ENCODE measurements around the gene KCNMB2.

The KCNMB2 gene

DNA sequence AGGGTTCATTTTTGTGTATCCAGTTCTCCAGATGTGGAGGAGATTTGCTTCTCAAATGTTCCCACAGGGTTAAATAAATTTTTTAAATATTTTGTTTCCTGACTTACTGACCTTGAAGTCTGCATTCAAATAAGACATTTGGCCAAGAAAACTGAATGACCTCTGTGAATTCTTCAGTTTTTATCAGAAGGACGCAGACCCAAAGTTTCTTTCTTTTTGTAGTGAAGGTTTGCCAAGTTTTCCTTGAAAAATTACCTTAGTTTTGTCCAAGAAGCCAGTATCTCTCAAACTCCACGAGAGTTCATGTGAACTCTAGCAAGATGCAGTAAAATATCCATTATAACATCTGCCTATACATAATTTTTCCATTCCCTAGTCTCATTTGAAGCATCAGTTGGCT is 332.4 kb downstream of the KCNMB2 start:
- no peak for DNase-seq (ENCODE audit: low read depth in 2 of 2)

DNA sequence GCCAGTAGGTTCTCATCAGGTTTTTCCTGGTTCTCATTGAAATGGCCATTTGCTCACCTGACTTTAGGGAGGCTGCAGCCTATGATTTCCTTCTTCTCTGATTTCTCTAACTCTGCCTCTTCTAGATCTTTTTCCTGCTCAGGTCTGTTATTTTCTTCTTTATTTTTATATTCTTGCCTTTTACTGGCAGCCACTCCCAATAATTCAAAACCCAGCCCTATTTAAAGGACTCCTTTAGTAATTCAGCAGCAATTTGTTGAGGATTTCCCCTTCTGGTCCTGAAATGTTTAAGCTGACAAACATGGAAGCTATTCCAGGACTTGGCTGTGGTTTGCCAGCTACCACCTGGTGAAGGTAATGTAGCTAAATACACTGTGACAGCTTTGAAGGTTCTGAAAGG is 333.8 kb downstream of the KCNMB2 start:
- no peak for DNase-seq (ENCODE audit: low read depth in 2 of 2)

DNA sequence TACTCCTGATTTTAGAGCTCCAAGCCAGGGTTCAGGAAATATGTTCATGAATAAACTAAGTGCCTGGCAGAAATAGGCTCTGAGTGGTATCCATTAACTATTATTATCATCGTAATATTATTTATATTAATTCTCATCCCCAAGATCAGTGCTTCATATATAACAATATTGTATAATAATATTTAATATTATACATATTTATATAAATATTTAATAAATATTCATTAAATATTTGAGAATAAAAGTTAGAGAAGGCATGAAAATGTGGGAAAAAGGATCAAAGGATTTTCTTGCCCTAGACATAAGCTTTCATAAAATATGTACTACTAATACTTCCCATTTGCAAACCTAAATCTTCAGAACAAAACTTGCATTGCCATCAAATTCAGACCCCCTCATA is 338.9 kb downstream of the KCNMB2 start:
- no peak for DNase-seq (ENCODE audit: low read depth in 2 of 2)

DNA sequence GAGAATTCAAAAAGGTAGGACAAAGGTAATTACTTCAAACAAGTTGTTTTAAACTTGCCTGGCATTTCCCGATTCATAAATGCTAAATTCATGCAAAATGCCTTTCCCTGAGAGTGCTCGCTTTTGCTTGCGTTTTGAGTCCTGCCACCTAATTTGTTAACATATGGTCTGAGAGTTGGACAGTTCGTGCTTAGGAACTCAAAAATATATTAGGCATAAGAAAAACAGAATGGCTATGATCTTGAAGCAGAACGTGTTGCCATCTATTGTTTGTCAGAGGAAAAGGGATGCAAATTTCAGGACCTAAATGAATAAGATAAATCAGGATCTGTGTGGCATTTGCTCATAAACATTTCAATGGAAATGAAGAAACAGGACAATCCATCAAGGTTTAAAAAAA is 339.6 kb downstream of the KCNMB2 start:
- DNase-seq (ENCODE audit: low read depth in 2 of 2): no peak

DNA sequence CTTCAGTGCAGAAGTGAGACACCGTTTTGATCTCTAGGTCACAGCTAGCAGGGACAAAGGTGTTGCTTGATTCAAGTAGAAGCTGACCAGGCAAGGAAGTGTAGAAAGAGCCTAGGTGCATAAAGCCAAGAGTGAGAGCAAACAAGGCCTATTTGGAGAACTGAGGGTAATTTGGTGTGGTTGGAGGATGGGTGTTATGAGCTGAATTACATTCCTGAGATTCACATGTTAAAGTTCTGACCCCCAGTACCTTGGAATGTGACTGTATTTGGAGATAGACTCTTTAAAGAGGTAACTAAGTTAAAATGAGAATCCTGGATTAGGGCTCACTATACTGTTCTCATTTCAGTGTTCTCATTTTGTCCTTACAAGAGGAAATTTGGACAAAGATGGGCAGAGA is 344.0 kb downstream of the KCNMB2 start:
- DNase-seq (ENCODE audit: low read depth in 2 of 2): no peak

All from fibroblast of skin of left quadriceps (primary cell).